Keratinocyte (primary cell): ENCODE data around the gene ERCC8.

Experiments used
- CTCF ChIP-seq, 3 experiments: IDR thresholded peaks in 1 of 3; conservative IDR thresholded peaks in 1 of 3; optimal IDR thresholded peaks in 1 of 3; 2 replicates in 2 of 3; 3 replicates in 1 of 3; pipeline versions ENCODE3 to v1.5.1; 2011; ENCODE audit warnings: low read length in 3 of 3, mild to moderate bottlenecking in 3 of 3, moderate library complexity in 2 of 3, control low read depth in 1 of 3, inconsistent platforms in 1 of 3; ENCODE audit not compliant: insufficient read depth in 2 of 3; ENCODE audit errors: extremely low read depth in 1 of 3
- EZH2 ChIP-seq: IDR thresholded peaks from one replicate; pipeline ENCODE4 v1.6.1; 2012; ENCODE audit warnings: inconsistent platforms, mild to moderate bottlenecking, low read length, moderate library complexity

DNA sequence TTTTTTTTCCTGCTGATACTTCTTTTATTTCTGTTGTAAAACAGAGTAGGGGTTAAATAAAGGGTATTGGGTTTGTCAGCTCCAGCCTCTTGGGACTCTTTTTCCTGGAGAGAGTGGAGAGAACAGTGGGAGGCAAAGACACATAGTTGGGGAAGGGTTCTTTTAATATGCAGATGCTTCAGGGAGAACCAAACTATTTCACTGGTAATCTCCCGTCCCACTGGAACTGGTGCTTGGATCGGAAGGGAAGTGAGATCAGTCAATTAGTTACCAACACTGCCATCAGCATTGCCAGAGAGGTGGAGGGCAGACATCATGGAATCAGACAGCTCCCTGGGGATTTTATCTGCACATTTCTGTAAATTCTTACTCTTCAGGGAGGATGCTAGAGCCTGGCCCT is 53.2 kb downstream of the ERCC8 start:
- no peak for TF ChIP-seq CTCF (optimal IDR thresholded peaks at IDR 0.05 in 1 of 3, IDR thresholded peaks at IDR 0.05 in 1 of 3, conservative IDR thresholded peaks at IDR 0.05 in 1 of 3; ENCODE audit: extremely low read depth in 1 of 3, insufficient read depth in 2 of 3, low read length in 3 of 3)
- no peak for TF ChIP-seq EZH2
